GM19397 (cell line): ENCODE measurements around the gene CDH16.
"Not testable (repeated sequence)": the region's sequence is repeated elsewhere in the genome, so short reads cannot be mapped to it uniquely, and the experiment has no call there.

Experiments
- ATAC-seq: cut with Tn5 transposase; IDR thresholded peaks from one replicate; pipeline ENCODE4 v1.9.1; 2021; ENCODE audit warnings: mild to moderate bottlenecking, moderate library complexity; ENCODE audit not compliant: unreplicated experiment

Gene CDH16

GRCh38 chr16:66948134-66948836 lies 29.6 kb upstream of the CDH16 start:
- no peak for ATAC-seq

- no peak for ATAC-seq
Measured at GRCh38 chr16:66947302-66948065, 28.8 kb upstream of the CDH16 start.

GRCh38 chr16:66946974-66947301 lies 28.3 kb upstream of the CDH16 start:
- no peak for ATAC-seq

- ATAC-seq = no peak
Measured at GRCh38 chr16:66946541-66946940, 27.9 kb upstream of the CDH16 start.

GRCh38 chr16:66945939-66946338 lies 27.3 kb upstream of the CDH16 start:
- ATAC-seq = no peak

GRCh38 chr16:66944971-66945370 lies 26.3 kb upstream of the CDH16 start:
- ATAC-seq = not testable (repeated sequence)

GRCh38 chr16:66944054-66944441 lies 25.4 kb upstream of the CDH16 start:
- ATAC-seq = no peak

GRCh38 chr16:66943426-66944053 lies 24.9 kb upstream of the CDH16 start:
- ATAC-seq = no peak

- no peak for ATAC-seq
Measured at GRCh38 chr16:66942981-66943380, 24.3 kb upstream of the CDH16 start.

GRCh38 chr16:66940236-66940635 lies 21.6 kb upstream of the CDH16 start:
- no peak for ATAC-seq

GRCh38 chr16:66939366-66939765 lies 20.7 kb upstream of the CDH16 start:
- ATAC-seq = no peak

- no peak for ATAC-seq
Measured at GRCh38 chr16:66937725-66938337, 19.1 kb upstream of the CDH16 start.

- no peak for ATAC-seq
Measured at GRCh38 chr16:66936889-66937554, 18.3 kb upstream of the CDH16 start.

- no peak for ATAC-seq
Measured at GRCh38 chr16:66936462-66936861, 17.8 kb upstream of the CDH16 start.

- ATAC-seq = no peak
Measured at GRCh38 chr16:66935314-66936011, 16.8 kb upstream of the CDH16 start, which contains the start of gene CES2. Gene CES2 (plus strand): TSS chr16:66935516. CDS start chr16:66935636, 120 bp downstream.

- not testable (repeated sequence) for ATAC-seq
Measured at GRCh38 chr16:66934839-66935313, 16.2 kb upstream of the CDH16 start.

- peak; percentile 84 for ATAC-seq
Measured at GRCh38 chr16:66934138-66934838, 15.6 kb upstream of the CDH16 start, which contains the start of gene CIAO2B. Gene CIAO2B (minus strand): TSS chr16:66934402. CDS start chr16:66934364, 38 bp downstream.

GRCh38 chr16:66933776-66934137 lies 15.1 kb upstream of the CDH16 start:
- ATAC-seq = peak; percentile 10

- ATAC-seq = no peak
Measured at GRCh38 chr16:66932076-66932475, 13.4 kb upstream of the CDH16 start.

GRCh38 chr16:66931665-66932064 lies 13.0 kb upstream of the CDH16 start:
- ATAC-seq = no peak
